CD4-positive, alpha-beta T cell treated with Interleukin-17A for 4 hours (primary cell): ENCODE data around the gene NAT16.
"Not testable (repeated sequence)": the region's sequence is repeated elsewhere in the genome, so short reads cannot be mapped to it uniquely, and the experiment has no call there.

Experiments
- DNase-seq: peaks from one replicate; pipeline ENCODE4 v3.0.0-alpha.2; 2020; ENCODE audit warnings: mixed read lengths

Gene NAT16

GRCh38 chr7:101180130-101180755 lies at the start of gene NAT16:
Gene NAT16 (minus strand): TSS chr7:101180293. CDS start chr7:101174807, 5,486 bp downstream.
- no peak for DNase-seq

GRCh38 chr7:101226721-101227120 lies 46.6 kb upstream of the NAT16 start:
- DNase-seq: no peak

GRCh38 chr7:101225650-101226049 lies 45.6 kb upstream of the NAT16 start:
- DNase-seq: no peak

GRCh38 chr7:101223528-101223927 lies 43.4 kb upstream of the NAT16 start:
- DNase-seq: no peak

GRCh38 chr7:101222275-101222830 lies 42.3 kb upstream of the NAT16 start:
- DNase-seq: no peak

GRCh38 chr7:101220295-101220694 lies 40.2 kb upstream of the NAT16 start:
- no peak for DNase-seq

- DNase-seq: no peak
Observed at GRCh38 chr7:101218236-101219125, 38.4 kb upstream of the NAT16 start.

GRCh38 chr7:101217388-101218235 lies 37.5 kb upstream of the NAT16 start, which contains the start of the genes PLOD3 and ZNHIT1:
Gene PLOD3 (minus strand): TSS chr7:101217581. CDS start chr7:101217274, 307 bp downstream.
Gene ZNHIT1 (plus strand): TSS chr7:101218165. CDS start chr7:101218196, 31 bp downstream.
- peak; percentile 97 for DNase-seq

GRCh38 chr7:101216860-101217387 lies 36.8 kb upstream of the NAT16 start:
- peak; percentile 14 for DNase-seq

GRCh38 chr7:101216001-101216859 lies 36.1 kb upstream of the NAT16 start:
- no peak for DNase-seq

GRCh38 chr7:101212014-101212413 lies 31.9 kb upstream of the NAT16 start:
- no peak for DNase-seq

GRCh38 chr7:101211501-101211900 lies 31.4 kb upstream of the NAT16 start:
- no peak for DNase-seq

GRCh38 chr7:101210143-101210542 lies 30.1 kb upstream of the NAT16 start:
- no peak for DNase-seq

- DNase-seq: no peak
Observed at GRCh38 chr7:101208794-101209193, 28.7 kb upstream of the NAT16 start.

GRCh38 chr7:101207459-101207858 lies 27.4 kb upstream of the NAT16 start:
- DNase-seq: no peak

- DNase-seq: no peak
Observed at GRCh38 chr7:101206665-101207042, 26.6 kb upstream of the NAT16 start.

- no peak for DNase-seq
Observed at GRCh38 chr7:101205901-101206664, 26.0 kb upstream of the NAT16 start.

- DNase-seq: not testable (repeated sequence)
Observed at GRCh38 chr7:101203740-101204738, 23.9 kb upstream of the NAT16 start.

GRCh38 chr7:101202603-101202918 lies 22.5 kb upstream of the NAT16 start:
- no peak for DNase-seq
